ENCODE measurements around the gene ATP8B3. TPM values are rescaled to one million over a fixed set of nuclear protein-coding genes. Genes with fewer than 3 reads are reported as not detected.

Gene ATP8B3
- total and polyA plus RNA-seq, 9 of the 15 experiments (the other 6 are each of a cell fraction or from before 2014, with no cell fraction given), result 1.2 to 12.3 (median 3.8) TPM

GRCh38 chr19:1825909-1826556 is 14.0 kb upstream of the ATP8B3 start (continued):
- TF ChIP-seq MAZ (CRISPR knock-in tag; conservative IDR thresholded peaks at IDR 0.05 in 1 of 2, IDR thresholded peaks at IDR 0.05 in 1 of 2) (peak; percentile 43 to 73; a peak in 2 of 4 replicates), MTA1 (IDR thresholded peaks at IDR 0.05; ENCODE audit: borderline replicate concordance) (peak; percentile 64), ZBTB9 (CRISPR knock-in tag; IDR thresholded peaks at IDR 0.05) (no peak), FOXK2 (conservative IDR thresholded peaks at IDR 0.05 in 1 of 2, IDR thresholded peaks at IDR 0.05 in 1 of 2; ENCODE audit: low read depth in 2 of 2) (peak; percentile 17 to 44; a peak in 2 of 4 replicates), KLF6 (CRISPR knock-in tag; IDR thresholded peaks at IDR 0.05; ENCODE audit: borderline replicate concordance) (no peak), CBFB (CRISPR knock-in tag; IDR thresholded peaks at IDR 0.05) (0 out of 2 replicates have a peak, but pooled peaks have one; percentile 29), POLR2AphosphoS5 (IDR thresholded peaks at IDR 0.05; ENCODE audit: control insufficient read depth, insufficient read depth, low read depth, low read length) (no peak; the same call in 1 of the 2 replicates), ZBTB17 (CRISPR knock-in tag; IDR thresholded peaks at IDR 0.05) (0 out of 2 replicates have a peak, but pooled peaks have one; percentile 40), CXXC5 (CRISPR knock-in tag; IDR thresholded peaks at IDR 0.05) (peak; percentile 7; the same call in 1 of the 2 replicates), CEBPG (CRISPR knock-in tag; IDR thresholded peaks at IDR 0.05) (no peak), CEBPG (tag; conservative IDR thresholded peaks at IDR 0.05 in 1 of 2, IDR thresholded peaks at IDR 0.05 in 1 of 2) (no peak), GABPB1 (CRISPR knock-in tag; IDR thresholded peaks at IDR 0.05) (peak; percentile 65), ZNF384 (IDR thresholded peaks at IDR 0.05; ENCODE audit: low read depth, low read length) (no peak), LEF1 (IDR thresholded peaks at IDR 0.05) (no peak), ZNF431 (CRISPR knock-in tag; IDR thresholded peaks at IDR 0.05) (no peak), HNRNPH1 (optimal IDR thresholded peaks at IDR 0.05; ENCODE audit: low read depth, low read length) (no peak), NBN (IDR thresholded peaks at IDR 0.05; ENCODE audit: low read depth) (peak; percentile 64)
- TF ChIP-seq, protein P1, sequence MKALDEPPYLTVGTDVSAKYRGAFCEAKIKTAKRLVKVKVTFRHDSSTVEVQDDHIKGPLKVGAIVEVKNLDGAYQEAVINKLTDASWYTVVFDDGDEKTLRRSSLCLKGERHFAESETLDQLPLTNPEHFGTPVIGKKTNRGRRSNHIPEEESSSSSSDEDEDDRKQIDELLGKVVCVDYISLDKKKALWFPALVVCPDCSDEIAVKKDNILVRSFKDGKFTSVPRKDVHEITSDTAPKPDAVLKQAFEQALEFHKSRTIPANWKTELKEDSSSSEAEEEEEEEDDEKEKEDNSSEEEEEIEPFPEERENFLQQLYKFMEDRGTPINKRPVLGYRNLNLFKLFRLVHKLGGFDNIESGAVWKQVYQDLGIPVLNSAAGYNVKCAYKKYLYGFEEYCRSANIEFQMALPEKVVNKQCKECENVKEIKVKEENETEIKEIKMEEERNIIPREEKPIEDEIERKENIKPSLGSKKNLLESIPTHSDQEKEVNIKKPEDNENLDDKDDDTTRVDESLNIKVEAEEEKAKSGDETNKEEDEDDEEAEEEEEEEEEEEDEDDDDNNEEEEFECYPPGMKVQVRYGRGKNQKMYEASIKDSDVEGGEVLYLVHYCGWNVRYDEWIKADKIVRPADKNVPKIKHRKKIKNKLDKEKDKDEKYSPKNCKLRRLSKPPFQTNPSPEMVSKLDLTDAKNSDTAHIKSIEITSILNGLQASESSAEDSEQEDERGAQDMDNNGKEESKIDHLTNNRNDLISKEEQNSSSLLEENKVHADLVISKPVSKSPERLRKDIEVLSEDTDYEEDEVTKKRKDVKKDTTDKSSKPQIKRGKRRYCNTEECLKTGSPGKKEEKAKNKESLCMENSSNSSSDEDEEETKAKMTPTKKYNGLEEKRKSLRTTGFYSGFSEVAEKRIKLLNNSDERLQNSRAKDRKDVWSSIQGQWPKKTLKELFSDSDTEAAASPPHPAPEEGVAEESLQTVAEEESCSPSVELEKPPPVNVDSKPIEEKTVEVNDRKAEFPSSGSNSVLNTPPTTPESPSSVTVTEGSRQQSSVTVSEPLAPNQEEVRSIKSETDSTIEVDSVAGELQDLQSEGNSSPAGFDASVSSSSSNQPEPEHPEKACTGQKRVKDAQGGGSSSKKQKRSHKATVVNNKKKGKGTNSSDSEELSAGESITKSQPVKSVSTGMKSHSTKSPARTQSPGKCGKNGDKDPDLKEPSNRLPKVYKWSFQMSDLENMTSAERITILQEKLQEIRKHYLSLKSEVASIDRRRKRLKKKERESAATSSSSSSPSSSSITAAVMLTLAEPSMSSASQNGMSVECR (CRISPR knock-in tag; IDR thresholded peaks at IDR 0.05), result peak; percentile 52; the same call in 1 of the 2 replicates
- TF ChIP-seq, protein P2, sequence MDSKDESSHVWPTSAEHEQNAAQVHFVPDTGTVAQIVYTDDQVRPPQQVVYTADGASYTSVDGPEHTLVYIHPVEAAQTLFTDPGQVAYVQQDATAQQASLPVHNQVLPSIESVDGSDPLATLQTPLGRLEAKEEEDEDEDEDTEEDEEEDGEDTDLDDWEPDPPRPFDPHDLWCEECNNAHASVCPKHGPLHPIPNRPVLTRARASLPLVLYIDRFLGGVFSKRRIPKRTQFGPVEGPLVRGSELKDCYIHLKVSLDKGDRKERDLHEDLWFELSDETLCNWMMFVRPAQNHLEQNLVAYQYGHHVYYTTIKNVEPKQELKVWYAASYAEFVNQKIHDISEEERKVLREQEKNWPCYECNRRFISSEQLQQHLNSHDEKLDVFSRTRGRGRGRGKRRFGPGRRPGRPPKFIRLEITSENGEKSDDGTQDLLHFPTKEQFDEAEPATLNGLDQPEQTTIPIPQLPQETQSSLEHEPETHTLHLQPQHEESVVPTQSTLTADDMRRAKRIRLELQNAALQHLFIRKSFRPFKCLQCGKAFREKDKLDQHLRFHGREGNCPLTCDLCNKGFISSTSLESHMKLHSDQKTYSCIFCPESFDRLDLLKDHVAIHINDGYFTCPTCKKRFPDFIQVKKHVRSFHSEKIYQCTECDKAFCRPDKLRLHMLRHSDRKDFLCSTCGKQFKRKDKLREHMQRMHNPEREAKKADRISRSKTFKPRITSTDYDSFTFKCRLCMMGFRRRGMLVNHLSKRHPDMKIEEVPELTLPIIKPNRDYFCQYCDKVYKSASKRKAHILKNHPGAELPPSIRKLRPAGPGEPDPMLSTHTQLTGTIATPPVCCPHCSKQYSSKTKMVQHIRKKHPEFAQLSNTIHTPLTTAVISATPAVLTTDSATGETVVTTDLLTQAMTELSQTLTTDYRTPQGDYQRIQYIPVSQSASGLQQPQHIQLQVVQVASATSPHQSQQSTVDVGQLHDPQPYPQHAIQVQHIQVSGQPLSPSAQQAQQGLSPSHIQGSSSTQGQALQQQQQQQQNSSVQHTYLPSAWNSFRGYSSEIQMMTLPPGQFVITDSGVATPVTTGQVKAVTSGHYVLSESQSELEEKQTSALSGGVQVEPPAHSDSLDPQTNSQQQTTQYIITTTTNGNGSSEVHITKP (IDR thresholded peaks at IDR 0.05; ENCODE audit: partially characterized antibody), result peak; percentile 96
